Measurements from ENCODE around the gene MAML3.

The MAML3 gene

DNA sequence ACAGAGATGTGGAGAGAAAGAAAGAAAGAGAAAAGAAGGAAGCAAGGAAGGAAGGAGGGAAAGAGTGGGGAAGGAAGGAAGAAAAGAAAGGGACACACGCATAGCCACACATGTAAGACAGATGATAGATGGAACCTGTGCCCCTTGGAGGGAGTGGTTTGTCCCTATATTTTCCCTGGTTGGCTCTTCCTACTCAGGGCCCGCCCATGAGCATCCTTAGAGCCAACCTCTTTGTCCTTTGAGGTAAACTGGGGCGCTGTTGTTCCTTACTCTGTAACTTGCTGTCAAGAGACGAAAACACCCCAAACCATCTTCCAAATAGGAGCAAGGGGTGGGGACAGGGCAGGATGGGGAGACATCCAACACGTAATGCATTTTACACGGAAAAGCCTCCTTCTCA is 220.9 kb downstream of the MAML3 start:
- Histone ChIP-seq H3K4me3 (ENCODE audit: low read depth in 1 of 2, low read length in 1 of 2) (no peak overlapping the region), H3K36me3 (no peaks in the 10 kb centered on the region), H3K27me3 (no peaks in the 10 kb centered on the region), H3K4me1 (ENCODE audit: control insufficient read depth in 1 of 2, insufficient read depth in 1 of 2, low read depth in 1 of 2, low read length in 1 of 2) (peaks cover 25 to 41% of the 10 kb centered on the region in 2 experiments), H3K27ac (no peak overlapping the region), H3K9me3 (no peaks in the 10 kb centered on the region)
- TF ChIP-seq, protein P1, sequence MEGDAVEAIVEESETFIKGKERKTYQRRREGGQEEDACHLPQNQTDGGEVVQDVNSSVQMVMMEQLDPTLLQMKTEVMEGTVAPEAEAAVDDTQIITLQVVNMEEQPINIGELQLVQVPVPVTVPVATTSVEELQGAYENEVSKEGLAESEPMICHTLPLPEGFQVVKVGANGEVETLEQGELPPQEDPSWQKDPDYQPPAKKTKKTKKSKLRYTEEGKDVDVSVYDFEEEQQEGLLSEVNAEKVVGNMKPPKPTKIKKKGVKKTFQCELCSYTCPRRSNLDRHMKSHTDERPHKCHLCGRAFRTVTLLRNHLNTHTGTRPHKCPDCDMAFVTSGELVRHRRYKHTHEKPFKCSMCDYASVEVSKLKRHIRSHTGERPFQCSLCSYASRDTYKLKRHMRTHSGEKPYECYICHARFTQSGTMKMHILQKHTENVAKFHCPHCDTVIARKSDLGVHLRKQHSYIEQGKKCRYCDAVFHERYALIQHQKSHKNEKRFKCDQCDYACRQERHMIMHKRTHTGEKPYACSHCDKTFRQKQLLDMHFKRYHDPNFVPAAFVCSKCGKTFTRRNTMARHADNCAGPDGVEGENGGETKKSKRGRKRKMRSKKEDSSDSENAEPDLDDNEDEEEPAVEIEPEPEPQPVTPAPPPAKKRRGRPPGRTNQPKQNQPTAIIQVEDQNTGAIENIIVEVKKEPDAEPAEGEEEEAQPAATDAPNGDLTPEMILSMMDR (IDR thresholded peaks at IDR 0.05): no peak

DNA sequence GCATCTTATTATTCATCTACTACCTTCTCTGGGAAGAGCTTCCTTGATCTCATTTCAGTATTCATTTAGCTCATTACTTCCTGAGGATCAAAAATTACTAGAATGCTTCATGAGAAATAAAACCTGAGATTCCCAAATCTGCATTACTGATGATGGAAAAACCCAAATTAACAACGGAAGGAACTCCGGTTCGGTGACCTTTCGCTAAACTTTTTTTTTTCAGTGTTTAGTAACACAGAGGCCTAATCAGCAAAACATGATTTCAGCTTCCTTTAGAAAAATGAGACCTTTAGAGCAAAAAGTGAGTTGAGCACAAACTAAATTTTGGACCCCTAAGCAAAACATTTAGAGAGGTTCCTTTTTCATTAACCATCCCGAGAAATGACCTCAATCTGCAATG is 229.2 kb downstream of the MAML3 start:
- H3K9me3 ChIP-seq: no peaks in the 10 kb centered on the region
- H3K4me3 ChIP-seq (ENCODE audit: low read depth in 1 of 2, low read length in 1 of 2): no peak overlapping the region
- H3K36me3 ChIP-seq: no peaks in the 10 kb centered on the region
- H3K27ac ChIP-seq: no peak overlapping the region
- H3K4me1 ChIP-seq (ENCODE audit: control insufficient read depth in 1 of 2, insufficient read depth in 1 of 2, low read depth in 1 of 2, low read length in 1 of 2): no peaks in the 10 kb centered on the region
- no peaks in the 10 kb centered on the region for H3K27me3 ChIP-seq
- TF ChIP-seq, protein P1 (IDR thresholded peaks at IDR 0.05): no peak

DNA sequence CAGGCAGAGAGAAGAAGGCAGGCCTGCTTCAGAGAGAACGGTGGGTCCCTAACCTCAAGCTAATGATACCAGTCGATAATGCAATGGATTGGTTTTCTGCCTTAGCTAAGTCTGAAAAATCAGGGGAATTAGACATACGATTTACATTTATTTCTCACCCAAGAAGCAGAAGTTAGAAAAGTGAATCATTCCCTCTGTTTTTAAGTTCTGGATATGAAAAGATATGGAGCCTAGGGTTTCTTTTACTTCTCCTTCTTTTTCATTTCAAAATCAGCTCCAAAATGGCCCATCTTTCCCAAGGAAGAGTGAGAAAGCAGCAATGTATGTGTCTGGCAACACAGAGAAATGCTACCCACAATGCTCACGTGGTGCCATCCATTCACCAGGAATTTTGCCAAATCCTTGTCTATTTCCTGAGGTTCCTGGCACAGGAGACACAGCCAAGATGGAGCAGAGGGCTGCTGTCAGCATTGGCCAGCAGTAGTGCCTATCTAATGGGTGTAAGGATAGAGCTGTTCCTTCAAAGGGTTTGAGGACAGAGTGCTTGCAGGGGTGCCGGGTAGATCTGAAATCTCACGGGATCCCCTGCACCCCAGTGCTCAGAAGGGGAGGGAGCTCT is 231.5 kb downstream of the MAML3 start:
- H3K27ac ChIP-seq: no peak overlapping the region
- TF ChIP-seq, protein P1 (IDR thresholded peaks at IDR 0.05): no peak
- H3K27me3 ChIP-seq: no peaks in the 10 kb centered on the region
- no peaks in the 10 kb centered on the region for H3K9me3 ChIP-seq
- no peak overlapping the region for H3K4me3 ChIP-seq (ENCODE audit: low read depth in 1 of 2, low read length in 1 of 2)
- H3K36me3 ChIP-seq: no peaks in the 10 kb centered on the region
- no peaks in the 10 kb centered on the region for H3K4me1 ChIP-seq (ENCODE audit: control insufficient read depth in 1 of 2, insufficient read depth in 1 of 2, low read depth in 1 of 2, low read length in 1 of 2)

DNA sequence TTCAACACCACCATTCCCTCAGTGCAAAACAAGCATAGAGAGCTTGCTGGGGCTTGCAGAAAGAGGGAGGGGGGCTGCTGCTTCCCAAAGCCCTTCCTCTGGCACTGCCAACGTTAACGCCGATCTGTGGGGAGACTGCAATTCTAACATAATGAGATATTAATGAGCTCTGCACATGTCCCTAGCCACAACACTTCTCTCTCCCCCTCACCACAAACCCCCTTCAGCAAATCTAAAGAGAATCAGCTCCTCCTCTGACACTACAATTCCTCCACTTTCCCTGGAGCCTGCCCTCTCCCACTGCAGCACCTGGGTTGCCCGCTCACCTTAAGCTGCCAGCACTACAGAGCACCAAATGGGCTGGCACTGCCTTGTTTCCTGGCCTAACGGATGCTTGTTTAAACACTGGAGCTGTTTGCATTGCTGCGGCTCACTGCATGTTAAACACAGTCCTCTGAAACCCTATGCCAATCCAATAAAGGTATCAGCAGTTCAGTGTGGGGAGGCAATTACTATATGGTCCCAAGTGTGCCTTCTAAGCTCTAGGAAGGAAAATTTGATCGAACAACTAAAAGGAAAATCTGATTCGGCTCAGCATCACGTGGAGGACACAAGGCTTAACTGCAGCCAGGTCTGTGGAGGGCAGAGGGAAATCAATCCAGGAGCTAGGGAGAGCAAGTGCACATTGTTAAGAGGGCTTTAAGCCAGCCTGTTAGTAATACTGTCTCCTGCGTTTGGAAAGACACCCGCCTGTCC is 232.4 kb downstream of the MAML3 start:
- no peaks in the 10 kb centered on the region for H3K36me3 ChIP-seq

DNA sequence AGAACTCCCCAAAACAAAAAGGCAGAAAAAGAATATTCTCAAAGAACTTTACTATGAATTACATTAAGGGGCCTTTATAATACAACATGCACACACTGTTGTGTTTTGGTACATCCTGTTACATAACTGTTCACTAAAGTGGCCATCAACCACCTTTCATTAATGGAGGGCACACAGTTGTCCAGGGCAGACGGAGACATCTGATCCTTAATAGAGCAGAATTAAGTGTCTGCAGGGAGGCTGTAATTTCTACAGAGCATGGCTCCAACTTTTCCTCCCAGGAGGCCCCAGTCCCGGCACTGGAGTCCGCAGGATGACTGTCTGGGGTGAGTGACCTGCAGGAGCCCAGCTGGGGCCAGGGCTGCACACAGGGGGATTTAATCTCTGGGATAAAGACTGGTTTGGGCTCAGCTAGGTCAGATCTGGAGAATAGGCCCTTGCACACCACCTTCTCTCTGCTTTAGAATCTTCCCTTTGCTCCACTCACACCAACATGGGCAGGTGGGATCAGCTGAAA is 233.4 kb downstream of the MAML3 start:
- H3K27me3 ChIP-seq: no peaks in the 10 kb centered on the region
- H3K27ac ChIP-seq: no peak overlapping the region
- H3K36me3 ChIP-seq: no peaks in the 10 kb centered on the region
- no peak overlapping the region for H3K4me3 ChIP-seq (ENCODE audit: low read depth in 1 of 2, low read length in 1 of 2)
- TF ChIP-seq, protein P1 (IDR thresholded peaks at IDR 0.05): no peak
- H3K4me1 ChIP-seq (ENCODE audit: control insufficient read depth in 1 of 2, insufficient read depth in 1 of 2, low read depth in 1 of 2, low read length in 1 of 2): no peaks in the 10 kb centered on the region
- H3K9me3 ChIP-seq: no peaks in the 10 kb centered on the region

More for the DNA sequence above, 232.4 kb downstream of the MAML3 start:
- H3K4me1 ChIP-seq (ENCODE audit: control insufficient read depth in 1 of 2, insufficient read depth in 1 of 2, low read depth in 1 of 2, low read length in 1 of 2): no peaks in the 10 kb centered on the region
- TF ChIP-seq, protein P1 (IDR thresholded peaks at IDR 0.05): no peak
- no peak overlapping the region for H3K27ac ChIP-seq
- no peaks in the 10 kb centered on the region for H3K9me3 ChIP-seq
- H3K27me3 ChIP-seq: no peaks in the 10 kb centered on the region
- H3K4me3 ChIP-seq (ENCODE audit: low read depth in 1 of 2, low read length in 1 of 2): no peak overlapping the region
